NOMO-1 treated with dmso at 0.1 percent for 144 hours (cell line): ENCODE results near the gene PHETA1.

Experiments used
- DNase-seq: peaks from one replicate; lab custom pipeline; 2025; ENCODE audit not compliant: unreplicated experiment; lab: John Stamatoyannopoulos, UW

The PHETA1 gene

DNA sequence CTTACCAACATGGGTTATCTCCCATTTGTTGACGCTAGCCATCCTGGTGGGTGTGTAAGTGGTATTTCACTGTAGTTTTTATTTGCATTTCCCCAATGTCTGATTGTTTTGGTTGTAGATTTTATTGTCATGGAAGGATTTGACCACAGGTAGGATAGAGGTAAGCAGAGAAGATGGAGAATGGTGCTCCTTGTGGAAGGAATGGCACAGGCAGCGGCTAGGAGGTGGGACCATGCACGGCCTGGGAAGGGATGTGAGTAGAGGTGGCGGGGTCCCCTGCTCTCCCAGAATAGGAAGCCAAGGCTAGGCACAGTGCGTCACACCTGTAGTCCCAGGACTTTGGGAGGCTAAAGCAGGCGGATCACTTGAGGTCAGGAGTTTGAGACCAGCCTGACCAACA, 41.4 kb downstream of the PHETA1 start:
- DNase-seq, result no peak

- DNase-seq, result no peak
These were observed 46.3 kb downstream of the PHETA1 start for GRCh38 chr12:111322336-111323250.

GRCh38 chr12:111321317-111321716, 47.6 kb downstream of the PHETA1 start:
- DNase-seq, result no peak

GRCh38 chr12:111320258-111321050, 48.4 kb downstream of the PHETA1 start:
- no peak for DNase-seq

DNA sequence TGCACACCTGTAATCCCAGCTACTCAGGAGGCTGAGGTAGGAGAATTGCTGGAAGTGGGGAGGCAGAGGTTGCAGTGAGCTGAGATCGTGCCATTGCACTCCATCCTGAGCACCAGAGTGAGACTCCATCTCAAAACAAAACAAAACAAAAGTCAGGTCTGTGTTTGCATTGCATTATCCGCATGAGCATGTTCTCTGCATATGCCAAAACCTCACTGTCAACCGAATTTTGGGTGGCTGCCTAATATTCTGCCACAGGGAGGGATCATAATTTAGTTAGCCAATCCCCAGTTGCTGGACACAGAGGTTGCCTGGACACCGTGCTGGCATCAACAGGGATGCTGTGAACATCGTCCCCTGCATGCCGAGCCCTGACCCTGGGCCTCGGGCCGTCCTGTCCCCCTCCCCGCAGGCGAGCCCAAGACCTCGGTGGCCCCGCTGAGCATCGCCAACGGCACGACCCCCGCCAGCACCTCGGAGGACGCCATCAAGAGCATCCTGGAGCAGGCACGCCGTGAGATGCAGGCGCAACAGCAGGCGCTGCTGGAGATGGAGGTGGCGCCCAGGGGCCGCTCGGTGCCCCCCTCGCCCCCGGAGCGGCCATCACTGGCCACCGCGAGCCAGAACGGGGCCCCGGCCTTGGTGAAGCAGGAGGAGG, 49.2 kb downstream of the PHETA1 start:
- DNase-seq, result no peak

DNA sequence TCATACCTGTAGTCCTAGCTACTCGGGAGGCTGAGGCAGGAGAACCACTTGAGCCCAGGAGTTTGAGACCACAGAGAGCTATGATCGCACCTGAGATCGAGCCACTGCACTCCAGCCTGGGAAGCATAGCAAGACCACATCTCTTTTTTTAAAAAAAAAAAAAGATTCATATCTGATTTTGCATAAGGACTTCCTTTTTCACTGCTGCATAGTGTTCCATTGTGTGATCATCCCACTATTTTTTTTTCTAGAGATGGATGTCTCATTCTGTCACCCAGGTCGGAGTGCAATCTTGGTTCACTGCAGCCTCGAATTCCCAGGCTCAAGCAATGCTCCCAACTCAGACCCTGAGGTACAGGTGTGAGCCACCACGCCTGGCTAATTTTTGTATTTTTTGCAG, 50.4 kb downstream of the PHETA1 start:
- DNase-seq, result no peak

GRCh38 chr12:111316671-111317070, 52.2 kb downstream of the PHETA1 start:
- peak; percentile 54 for DNase-seq

DNA sequence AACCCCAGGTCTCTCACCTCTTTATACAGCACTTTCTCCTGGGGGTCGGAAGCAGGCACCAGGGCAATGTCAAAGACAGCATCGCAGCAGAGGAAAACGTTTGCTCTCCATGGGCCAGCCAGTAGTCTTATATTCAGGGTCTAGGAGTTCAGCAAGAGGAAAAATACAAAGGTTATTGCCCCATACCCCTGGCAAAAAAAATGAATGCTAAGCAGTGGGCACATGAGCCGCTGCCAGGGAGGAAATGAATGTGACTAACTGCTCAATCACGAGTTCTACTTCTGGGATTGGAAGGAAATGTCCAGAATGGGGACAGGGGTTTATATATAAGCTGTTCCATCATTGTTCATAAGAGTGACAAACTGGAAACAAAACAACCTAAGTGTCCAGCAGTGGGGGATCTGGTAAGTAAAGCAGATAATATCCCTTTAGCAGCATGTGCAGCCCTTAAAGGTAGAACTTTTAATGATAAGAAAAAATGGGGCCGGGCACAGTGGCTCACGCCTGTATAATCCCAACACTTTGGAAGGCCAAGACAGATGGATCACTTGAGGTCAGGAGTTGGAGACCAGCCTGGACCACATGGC, 53.8 kb downstream of the PHETA1 start:
- DNase-seq, result peak; percentile 11

- DNase-seq, result peak; percentile 59
These were observed 55.0 kb downstream of the PHETA1 start for GRCh38 chr12:111313833-111314259.

DNA sequence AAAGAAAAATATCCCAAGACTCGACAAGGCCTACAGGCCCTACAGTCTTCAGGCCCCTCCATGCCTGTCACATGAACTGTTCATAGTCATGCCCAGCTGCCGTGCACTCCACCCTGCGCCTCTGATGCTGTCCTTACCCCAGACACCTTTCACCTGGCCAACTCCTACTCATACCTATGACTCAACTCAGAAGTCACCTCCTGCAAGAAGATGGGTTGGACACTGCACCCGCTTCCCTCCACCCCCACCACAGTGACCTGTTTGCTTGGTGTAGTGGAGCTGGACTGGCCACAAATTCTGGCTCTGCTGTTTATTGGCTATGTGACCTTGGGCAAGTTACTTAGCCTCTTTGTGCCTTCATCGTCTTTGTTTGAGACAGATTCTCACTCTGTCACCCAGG, 56.2 kb downstream of the PHETA1 start:
- DNase-seq, result no peak

GRCh38 chr12:111312016-111312415, 56.9 kb downstream of the PHETA1 start:
- no peak for DNase-seq

DNA sequence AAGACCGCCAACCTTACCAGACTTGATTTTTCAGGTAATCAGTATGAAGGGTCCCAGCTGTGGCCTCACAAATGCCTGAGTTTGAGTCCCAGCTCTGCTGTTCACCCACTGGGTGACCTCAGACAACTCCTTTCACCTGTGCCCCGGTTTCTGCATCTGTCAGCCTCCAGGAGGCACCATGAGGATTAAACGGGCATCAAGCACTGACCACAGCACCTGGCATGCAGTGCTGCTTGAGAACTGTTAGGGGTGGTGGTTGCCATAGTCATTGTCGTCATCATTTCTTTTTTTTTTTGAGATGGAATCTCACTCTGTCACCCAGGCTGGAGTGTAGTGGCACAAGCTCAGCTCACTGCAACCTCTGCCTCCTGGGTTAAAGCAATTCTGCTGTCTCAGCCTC, 57.9 kb downstream of the PHETA1 start:
- no peak for DNase-seq
